GM18868 (cell line): ENCODE results near the gene CDK5RAP2.
"Not testable (repeated sequence)": the region's sequence is repeated elsewhere in the genome, so short reads cannot be mapped to it uniquely, and the experiment has no call there.

Experiments
- ATAC-seq: cut with Tn5 transposase; IDR thresholded peaks from one replicate; pipeline ENCODE4 v1.9.1; 2021; ENCODE audit warnings: mild to moderate bottlenecking, moderate library complexity; ENCODE audit not compliant: unreplicated experiment

CDK5RAP2 gene

DNA sequence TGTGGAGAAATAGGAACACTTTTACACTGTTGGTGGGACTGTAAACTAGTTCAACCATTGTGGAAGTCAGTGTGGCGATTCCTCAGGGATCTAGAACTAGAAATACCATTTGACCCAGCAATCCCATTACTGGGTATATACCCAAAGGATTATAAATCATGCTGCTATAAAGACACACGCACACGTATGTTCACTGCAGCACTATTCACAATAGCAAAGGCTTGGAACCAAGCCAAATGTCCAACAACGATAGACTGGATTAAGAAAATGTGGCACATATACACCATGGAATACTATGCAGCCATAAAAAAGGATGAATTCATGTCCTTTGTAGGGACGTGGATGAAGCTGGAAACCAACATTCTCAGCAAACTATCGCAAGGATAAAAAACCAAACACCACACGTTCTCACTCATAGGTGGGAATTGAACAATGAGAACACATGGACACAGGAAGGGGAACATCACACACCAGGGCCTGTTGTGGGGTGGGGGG lies 27.7 kb downstream of the CDK5RAP2 start:
- not testable (repeated sequence) for ATAC-seq

DNA sequence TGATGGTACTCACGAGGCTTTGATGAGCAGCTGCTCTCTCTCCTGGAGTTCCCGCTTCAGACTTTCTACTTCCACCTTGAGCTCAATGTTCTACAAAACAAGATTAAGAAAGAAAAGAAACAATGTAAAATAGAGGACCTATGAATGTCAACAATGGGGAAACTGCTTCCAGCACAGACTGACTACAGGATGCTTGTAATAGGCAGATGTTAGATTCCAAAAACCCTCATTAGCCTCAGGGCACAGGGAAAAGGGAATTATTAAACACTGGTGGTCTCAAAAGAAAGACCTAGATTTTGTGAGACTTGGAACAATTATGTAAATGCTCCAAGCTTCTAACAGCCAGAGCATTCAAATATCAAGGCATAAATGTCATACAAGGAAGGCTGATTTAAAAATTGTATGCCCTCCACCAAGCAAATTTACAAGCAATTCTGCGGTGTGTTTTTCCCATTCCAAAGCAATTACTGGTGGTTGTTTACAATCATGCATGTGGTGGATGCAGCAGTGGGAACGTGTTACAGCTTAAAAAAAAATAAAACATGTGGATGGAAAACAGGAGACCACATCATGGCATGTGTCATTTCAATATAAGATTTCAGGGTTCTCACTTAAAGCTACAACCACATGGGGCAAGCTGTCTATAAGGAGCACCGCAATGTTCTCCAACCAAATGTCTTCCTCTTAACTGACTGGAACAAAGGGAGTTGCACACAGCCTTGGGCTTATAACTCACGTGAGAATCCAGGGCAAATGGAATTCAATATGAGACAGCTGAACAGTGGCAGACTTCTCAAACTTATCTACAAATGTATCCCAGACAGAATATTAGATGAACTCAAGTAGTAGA lies 34.0 kb downstream of the CDK5RAP2 start:
- no peak for ATAC-seq

DNA sequence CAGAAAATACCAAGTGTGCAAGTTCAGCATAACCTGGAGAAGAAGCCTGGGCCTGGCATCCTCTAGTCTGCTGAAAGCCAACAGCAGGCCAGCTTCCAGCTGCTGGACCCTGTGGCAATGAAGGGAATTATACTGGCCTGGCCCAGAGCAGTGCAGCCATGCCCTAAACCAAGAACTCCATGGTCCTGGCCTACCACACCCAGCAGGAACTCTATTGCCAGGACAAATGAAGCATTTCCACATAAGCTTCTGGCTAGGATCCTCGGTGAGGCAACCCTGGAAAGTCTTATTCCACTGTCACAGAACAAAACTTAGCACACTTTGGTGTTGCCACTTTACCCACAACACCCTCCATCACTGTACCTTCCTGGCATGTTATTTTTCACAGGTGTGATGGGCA lies 35.5 kb downstream of the CDK5RAP2 start:
- ATAC-seq: no peak

DNA sequence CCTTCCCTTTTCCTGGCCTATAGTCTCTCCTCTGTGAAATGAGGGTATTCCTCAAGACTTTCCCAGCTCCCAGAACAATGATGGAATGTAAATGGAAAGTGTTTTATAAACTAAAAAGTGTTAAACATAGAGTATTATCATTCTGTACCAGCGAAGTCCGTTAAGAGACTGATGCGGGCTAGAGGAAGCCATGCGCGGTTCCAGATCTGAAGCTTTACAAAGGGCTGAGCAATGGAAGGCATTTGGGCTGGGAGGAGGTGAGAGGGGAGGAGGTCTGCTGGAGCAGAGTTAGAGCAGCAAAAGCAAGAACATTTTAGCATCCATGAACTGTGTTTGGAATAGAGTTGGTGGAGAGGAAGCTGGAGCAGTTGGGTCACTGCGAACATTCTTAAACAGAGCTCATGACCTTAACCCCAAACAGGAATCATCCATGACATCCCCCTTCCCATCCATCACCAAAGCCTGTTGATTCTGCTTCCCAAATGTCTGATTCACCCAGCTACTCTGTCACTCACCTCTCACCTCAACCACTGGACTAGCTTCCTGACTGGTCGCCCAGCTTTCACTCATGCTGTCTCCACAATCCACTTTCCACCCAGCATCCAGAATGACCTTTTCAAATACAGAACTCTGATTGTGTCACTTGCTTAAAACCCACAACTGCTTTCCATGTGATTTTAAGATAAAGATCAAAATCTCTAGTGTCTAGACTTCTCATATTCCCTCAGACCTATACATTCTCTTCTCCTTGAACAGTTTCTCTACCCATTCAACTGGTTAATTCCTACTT lies 37.1 kb downstream of the CDK5RAP2 start:
- ATAC-seq: no peak

- no peak for ATAC-seq
Measured at GRCh38 chr9:120541921-120542320, 38.0 kb downstream of the CDK5RAP2 start.

GRCh38 chr9:120539951-120540350 lies 40.0 kb downstream of the CDK5RAP2 start:
- ATAC-seq: no peak

DNA sequence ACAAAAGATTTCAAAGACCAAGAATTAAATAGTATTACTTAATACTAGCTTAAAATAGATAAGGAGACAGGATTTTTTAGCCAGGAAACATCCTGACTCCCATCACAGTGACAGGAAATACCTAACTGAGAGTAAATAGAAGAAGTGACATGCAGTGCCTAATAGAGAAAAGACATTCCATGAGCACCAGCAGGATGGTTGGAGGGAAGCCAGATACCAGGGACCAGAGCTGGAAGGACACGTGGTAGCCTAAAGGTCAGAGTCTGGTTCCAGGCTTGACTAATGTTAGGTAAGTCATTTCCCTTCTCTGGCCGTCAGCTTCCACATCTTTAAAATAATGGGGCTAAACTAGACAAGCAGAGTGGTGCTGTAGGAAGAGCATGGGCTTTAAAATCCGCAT lies 41.6 kb downstream of the CDK5RAP2 start:
- ATAC-seq: no peak

DNA sequence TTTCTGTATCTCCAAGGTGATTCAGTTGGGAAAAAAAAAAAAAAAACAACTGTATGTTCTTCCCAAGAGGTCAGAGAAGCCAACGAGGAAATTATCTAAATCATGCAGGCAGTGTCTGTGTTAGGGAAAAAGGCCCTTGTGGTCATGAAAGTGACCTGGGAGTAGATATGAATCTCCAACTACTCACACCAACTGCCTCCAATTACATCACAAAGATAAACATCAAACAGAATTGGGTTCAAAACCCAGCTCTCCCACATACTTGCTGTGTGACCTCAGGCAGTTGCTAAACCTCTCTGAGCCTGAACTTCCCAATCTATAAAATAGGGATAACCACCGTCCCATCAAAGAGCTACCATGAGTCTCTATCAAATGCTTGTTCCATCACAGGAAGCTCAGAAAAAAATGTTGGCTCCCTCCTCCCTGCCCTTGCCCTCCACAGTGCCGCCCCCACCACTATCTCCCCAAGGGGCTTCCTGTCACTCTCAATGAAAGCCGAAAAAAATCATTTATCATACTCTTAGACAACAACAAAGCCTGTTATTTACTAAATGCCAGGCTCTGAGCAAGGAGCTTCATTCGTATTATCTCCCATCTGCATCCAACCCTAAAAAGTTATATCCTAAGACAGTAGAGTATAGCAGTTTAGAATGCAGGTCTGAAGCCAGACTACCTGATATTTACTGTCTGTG lies 42.9 kb downstream of the CDK5RAP2 start:
- no peak for ATAC-seq

- ATAC-seq: no peak
Measured at GRCh38 chr9:120536094-120536493, 43.9 kb downstream of the CDK5RAP2 start.

DNA sequence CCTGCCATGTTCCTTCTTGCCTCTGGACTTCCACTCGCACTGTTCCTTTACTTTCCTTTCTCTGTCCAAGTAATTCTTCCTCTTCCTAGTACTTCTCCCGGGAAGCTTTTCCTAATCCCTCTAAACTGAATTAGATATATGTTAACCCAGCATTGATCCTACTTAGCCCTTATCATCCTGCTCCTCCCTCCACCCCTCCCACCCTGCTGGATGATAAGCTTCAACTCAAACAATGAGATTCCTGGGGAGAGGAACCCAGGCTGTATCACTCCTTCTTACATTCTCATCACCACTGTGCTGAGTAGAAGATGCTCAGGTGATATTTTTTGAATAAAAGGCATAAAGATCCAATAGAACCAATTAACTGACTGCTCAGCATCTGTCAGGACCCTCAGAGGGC lies 45.7 kb downstream of the CDK5RAP2 start:
- ATAC-seq: no peak

DNA sequence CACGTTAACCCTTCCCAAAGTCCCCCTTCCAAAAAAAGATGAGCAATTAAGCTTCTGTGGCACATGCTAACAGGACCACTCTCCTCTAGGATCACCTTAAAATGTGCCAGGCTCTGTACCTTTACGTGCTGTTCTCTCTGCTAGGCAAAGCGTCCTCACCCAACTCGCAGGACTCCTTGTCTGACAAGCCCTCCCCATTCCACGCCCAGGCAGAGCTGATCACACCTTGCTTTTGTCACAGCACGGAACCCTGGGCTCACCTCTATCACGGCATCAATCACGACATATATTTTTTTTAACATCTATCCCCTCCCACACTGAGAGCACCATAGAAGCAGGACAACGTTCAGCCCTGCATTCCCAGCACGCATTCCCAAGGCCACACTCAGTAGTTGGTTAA lies 47.1 kb downstream of the CDK5RAP2 start:
- no peak for ATAC-seq

DNA sequence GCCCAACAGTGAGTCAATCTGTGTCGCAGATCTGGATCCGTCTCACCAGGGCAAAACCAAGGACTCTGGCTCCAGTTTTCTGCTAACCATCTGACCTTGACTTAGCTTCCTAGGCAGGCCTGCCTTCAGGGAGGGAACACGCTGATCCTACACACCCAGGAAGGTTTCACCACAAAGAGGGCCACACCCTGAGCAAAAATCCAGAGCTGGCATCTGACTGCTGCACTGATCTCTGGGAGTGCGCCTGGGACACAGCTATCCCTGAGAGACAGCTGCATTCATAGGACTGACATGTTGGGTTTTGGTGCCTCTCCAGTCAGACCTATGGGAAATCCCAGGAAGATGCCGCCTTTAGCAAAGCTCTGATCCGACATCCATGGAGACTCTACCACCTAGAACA lies 47.5 kb downstream of the CDK5RAP2 start:
- ATAC-seq: no peak

DNA sequence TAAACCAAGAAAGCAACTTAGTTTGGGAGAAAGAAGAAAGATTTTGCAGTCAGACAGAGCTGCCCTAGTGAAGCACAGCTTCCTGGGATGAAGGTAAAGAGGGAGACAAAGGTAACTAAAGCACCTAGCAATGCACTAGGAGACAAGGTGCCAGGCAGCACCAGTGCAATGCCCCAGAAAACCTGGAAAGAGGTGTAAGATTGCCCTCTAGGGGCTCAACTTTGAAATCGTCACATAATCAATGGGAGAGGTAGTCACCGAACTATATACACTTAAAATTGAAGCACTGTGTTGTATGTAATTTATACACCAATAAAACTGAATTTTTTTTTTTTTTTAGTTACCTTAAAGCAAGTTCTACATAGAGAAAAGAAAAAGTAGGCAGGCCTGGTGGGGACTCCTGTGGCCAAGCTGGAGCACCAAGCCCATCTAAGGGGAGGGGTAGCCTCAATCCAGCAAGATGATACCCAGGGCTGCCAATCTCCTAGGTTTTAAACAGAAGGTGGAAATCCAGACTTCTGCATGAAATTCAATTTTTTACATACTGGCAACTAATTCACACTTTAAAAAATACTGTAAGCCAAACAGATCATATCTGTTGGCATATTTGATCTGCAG lies 48.2 kb downstream of the CDK5RAP2 start:
- ATAC-seq: peak; percentile 60

DNA sequence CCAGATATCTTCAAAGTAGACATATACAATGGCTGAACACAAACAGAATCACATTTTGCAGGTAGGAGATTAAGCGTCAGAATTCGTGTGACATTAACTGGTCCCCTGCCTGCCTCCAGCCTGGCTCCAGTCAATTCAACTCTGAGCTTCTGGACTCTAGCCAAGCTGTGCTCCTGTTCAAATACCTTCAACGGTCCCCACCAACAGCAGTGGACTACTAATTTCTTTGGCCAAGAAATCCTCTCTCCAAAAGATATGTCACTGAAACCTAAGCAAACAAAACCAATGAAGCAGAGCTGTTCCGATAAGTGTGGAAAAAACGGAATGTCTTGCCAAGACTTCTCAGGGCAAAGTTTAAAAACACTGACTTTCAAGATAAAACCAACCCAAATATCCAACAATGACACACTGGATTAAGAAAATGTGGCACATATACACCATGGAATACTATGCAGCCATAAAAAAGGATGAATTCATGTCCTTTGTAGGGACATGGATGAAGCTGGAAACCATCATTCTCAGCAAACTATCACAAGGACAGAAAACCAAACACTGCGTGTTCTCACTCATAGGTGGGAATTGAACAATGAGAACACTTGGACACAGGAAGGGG lies 49.6 kb downstream of the CDK5RAP2 start:
- not testable (repeated sequence) for ATAC-seq

- ATAC-seq: no peak
Measured at GRCh38 chr9:120528829-120529228, 51.1 kb downstream of the CDK5RAP2 start.

GRCh38 chr9:120528327-120528726 lies 51.6 kb downstream of the CDK5RAP2 start:
- ATAC-seq: no peak

- no peak for ATAC-seq
Measured at GRCh38 chr9:120526534-120526933, 53.4 kb downstream of the CDK5RAP2 start.

DNA sequence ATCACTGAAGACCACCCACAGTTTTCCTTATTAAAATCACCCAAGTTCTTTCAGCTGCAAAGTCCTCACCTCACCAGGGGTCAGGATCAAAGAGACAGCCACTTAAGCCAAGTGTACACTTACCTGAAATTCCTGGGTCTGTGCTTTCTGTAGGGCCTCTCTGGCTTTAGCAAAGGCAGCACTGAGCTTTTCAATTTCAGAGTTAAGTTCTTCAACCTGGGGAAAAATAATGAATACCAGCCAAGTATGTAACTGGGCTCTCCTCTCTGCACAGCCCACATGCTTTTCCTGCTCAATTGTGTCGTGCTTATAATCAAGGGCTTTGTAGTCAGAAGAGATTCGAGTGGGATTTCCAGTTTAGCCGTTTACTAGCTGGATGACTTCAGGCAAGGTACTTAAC lies 55.1 kb downstream of the CDK5RAP2 start:
- ATAC-seq: no peak

- ATAC-seq: no peak
Measured at GRCh38 chr9:120524038-120524437, 55.9 kb downstream of the CDK5RAP2 start.

DNA sequence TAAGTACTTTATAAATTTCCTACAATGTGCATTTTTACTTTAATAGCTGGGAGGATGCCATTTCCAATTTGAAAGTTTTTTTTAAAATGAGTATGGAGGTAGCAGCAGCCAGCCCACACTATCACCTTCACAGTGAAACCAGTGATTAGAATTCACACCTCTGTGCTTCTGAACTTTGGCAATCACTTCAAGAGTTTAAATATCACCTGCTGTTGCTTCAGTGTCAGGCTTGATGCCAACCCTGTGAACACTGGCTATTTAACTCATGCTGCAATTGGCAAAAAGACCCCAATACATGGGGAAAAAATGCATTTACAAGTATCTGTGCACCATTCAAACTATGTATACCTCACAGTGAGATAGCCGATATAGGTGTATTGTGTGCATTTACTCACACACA lies 57.4 kb downstream of the CDK5RAP2 start:
- no peak for ATAC-seq

GRCh38 chr9:120522032-120522431 lies 57.9 kb downstream of the CDK5RAP2 start:
- no peak for ATAC-seq
